ENCODE data around the gene MARK4. TPM values are rescaled to one million over a fixed set of nuclear protein-coding genes. Genes with fewer than 3 reads are reported as not detected.
"Not testable (repeated sequence)": the region's sequence is repeated elsewhere in the genome, so short reads cannot be mapped to it uniquely, and the experiment has no call there.

MARK4 gene
- total RNA-seq, 4 donors from 2014 or later: 12.2 to 42.5 (median 22.1) TPM

DNA sequence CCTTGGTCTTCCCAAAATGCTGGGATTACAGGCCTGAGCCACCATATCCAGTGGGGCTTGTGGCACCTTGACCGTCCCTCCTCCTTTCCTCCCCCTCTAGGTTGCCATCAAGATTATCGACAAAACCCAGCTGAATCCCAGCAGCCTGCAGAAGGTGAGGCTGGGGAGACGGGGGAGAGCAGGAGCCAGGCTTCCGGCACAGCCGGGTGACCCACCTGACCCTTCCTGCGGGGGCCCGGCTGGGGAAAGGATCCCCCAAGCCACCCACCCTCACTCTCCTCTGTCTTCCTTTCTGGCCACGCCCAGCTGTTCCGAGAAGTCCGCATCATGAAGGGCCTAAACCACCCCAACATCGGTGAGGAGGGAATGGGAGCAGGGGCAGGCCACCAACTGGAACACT is 11.9 kb downstream of the MARK4 start:
- H3K4me1 ChIP-seq: no peaks in the 10 kb centered on the region
- ATAC-seq: no peak
- no peaks in the 10 kb centered on the region for H3K27me3 ChIP-seq
- DNase-seq: no peak
- H3K36me3 ChIP-seq: no peaks in the 10 kb centered on the region
- in situ Hi-C loops (cut with MboI; ENCODE audit: low sequenced_read_pairs in 4 of 4): no loop called here
- no peak overlapping the region for H3K4me3 ChIP-seq
- H3K27ac ChIP-seq: no peak overlapping the region
- no peaks in the 10 kb centered on the region for H3K9me3 ChIP-seq
- TF ChIP-seq, protein P1, sequence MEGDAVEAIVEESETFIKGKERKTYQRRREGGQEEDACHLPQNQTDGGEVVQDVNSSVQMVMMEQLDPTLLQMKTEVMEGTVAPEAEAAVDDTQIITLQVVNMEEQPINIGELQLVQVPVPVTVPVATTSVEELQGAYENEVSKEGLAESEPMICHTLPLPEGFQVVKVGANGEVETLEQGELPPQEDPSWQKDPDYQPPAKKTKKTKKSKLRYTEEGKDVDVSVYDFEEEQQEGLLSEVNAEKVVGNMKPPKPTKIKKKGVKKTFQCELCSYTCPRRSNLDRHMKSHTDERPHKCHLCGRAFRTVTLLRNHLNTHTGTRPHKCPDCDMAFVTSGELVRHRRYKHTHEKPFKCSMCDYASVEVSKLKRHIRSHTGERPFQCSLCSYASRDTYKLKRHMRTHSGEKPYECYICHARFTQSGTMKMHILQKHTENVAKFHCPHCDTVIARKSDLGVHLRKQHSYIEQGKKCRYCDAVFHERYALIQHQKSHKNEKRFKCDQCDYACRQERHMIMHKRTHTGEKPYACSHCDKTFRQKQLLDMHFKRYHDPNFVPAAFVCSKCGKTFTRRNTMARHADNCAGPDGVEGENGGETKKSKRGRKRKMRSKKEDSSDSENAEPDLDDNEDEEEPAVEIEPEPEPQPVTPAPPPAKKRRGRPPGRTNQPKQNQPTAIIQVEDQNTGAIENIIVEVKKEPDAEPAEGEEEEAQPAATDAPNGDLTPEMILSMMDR (IDR thresholded peaks at IDR 0.05 in 4 of 5, conservative IDR thresholded peaks at IDR 0.05 in 1 of 5): no peak
- TF ChIP-seq POLR2A (IDR thresholded peaks at IDR 0.05): no peak
- intact Hi-C loops (cut with DNase I; ENCODE audit: low total_unique reads): no loop called here

DNA sequence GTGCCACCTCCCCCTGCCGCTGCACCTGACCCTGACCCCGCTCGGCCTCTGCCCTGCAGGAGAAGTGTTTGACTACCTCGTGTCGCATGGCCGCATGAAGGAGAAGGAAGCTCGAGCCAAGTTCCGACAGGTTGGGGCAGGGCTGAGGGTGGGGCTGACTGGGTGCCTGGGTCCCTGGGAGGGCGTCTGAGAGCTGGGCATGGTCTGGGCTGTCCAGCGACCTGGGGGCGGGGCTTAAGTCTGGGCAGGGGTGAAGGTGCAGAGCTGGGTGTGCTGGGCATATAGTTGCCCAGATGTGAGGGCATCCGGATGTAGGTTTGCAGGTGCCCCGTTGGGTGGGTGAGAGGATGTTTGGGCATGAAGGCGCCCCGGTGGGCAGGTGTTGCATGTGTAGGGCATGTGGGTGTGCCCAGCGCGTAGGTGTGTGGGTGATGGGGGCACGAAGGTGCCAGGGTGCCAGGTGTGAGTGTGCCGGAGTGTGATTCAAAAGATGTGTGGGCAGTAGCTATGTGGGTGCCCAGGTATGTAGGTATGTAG is 13.8 kb downstream of the MARK4 start:
- no peaks in the 10 kb centered on the region for H3K36me3 ChIP-seq
- no peaks in the 10 kb centered on the region for H3K4me1 ChIP-seq
- H3K27me3 ChIP-seq: no peaks in the 10 kb centered on the region
- ATAC-seq (no peak), DNase-seq (no peak)
- no peaks in the 10 kb centered on the region for H3K9me3 ChIP-seq
- no peak overlapping the region for H3K4me3 ChIP-seq
- TF ChIP-seq, protein P1 (IDR thresholded peaks at IDR 0.05 in 4 of 5, conservative IDR thresholded peaks at IDR 0.05 in 1 of 5): no peak
- TF ChIP-seq POLR2A (IDR thresholded peaks at IDR 0.05): no peak
- no peak overlapping the region for H3K27ac ChIP-seq
- intact Hi-C loops (cut with DNase I; ENCODE audit: low total_unique reads): no loop called here
- in situ Hi-C loops (cut with MboI; ENCODE audit: low sequenced_read_pairs in 4 of 4): no loop called here

GRCh38 chr19:45265375-45265774 is 14.3 kb downstream of the MARK4 start:
- intact Hi-C loops (cut with DNase I; ENCODE audit: low total_unique reads) (no loop called here), in situ Hi-C loops (cut with MboI; ENCODE audit: low sequenced_read_pairs in 4 of 4) (no loop called here)
- no peaks in the 10 kb centered on the region for H3K9me3 ChIP-seq
- H3K4me1 ChIP-seq: no peaks in the 10 kb centered on the region
- no peak for TF ChIP-seq POLR2A (IDR thresholded peaks at IDR 0.05)
- TF ChIP-seq, protein P1 (IDR thresholded peaks at IDR 0.05 in 4 of 5, conservative IDR thresholded peaks at IDR 0.05 in 1 of 5): no peak
- DNase-seq: no peak
- H3K36me3 ChIP-seq: no peaks in the 10 kb centered on the region
- no peak overlapping the region for H3K27ac ChIP-seq
- no peaks in the 10 kb centered on the region for H3K27me3 ChIP-seq
- no peak for ATAC-seq
- H3K4me3 ChIP-seq: no peak overlapping the region

- ATAC-seq: no peak
- H3K27me3 ChIP-seq: no peaks in the 10 kb centered on the region
- intact Hi-C loops (cut with DNase I; ENCODE audit: low total_unique reads): no loop called here
- no peaks in the 10 kb centered on the region for H3K9me3 ChIP-seq
- H3K36me3 ChIP-seq: peaks cover 0 to 10% of the 10 kb centered on the region in 2 donors
- in situ Hi-C loops (cut with MboI; ENCODE audit: low sequenced_read_pairs in 4 of 4): no loop called here
- no peak for TF ChIP-seq POLR2A (IDR thresholded peaks at IDR 0.05)
- TF ChIP-seq, protein P1 (IDR thresholded peaks at IDR 0.05 in 4 of 5, conservative IDR thresholded peaks at IDR 0.05 in 1 of 5): no peak
- no peak overlapping the region for H3K4me3 ChIP-seq
- H3K27ac ChIP-seq: no peak overlapping the region
- no peaks in the 10 kb centered on the region for H3K4me1 ChIP-seq
- DNase-seq: no peak
Observed at GRCh38 chr19:45267296-45267695, 16.2 kb downstream of the MARK4 start.

GRCh38 chr19:45269939-45270338 is 18.9 kb downstream of the MARK4 start:
- ATAC-seq; H3K27ac ChIP-seq; H3K4me3 ChIP-seq; H3K27me3 ChIP-seq; H3K9me3 ChIP-seq; DNase-seq; intact Hi-C loops (cut with DNase I; ENCODE audit: low total_unique reads); H3K4me1 ChIP-seq; in situ Hi-C loops (cut with MboI; ENCODE audit: low sequenced_read_pairs in 4 of 4): not testable (repeated sequence)
- H3K36me3 ChIP-seq: peaks cover 0 to 10% of the 10 kb centered on the region in 2 donors
